MM.1S (cell line): ENCODE measurements around the gene IRS1.

Source experiments
- CTCF ChIP-seq: fragments of 300-600 bp; sonication (generic); IDR thresholded peaks from 2 replicates; pipeline ENCODE4 v1.5.1; 2016; ENCODE audit warnings: antibody characterized with exemption, low read length, mixed read lengths
- EZH2 ChIP-seq: fragments of 300-600 bp; sonication (generic); optimal IDR thresholded peaks from 2 replicates; pipeline ENCODE3; 2017; ENCODE audit warnings: low read depth, mild to moderate bottlenecking, antibody characterized with exemption, low read length, mixed read lengths

- TF ChIP-seq CTCF, result no peak
- no peak for TF ChIP-seq EZH2
These were observed 31.6 kb upstream of the IRS1 start for GRCh38 chr2:226831266-226831665.
